ENCODE results near the gene ZNF385D. TPM values are rescaled to one million over a fixed set of nuclear protein-coding genes. Genes with fewer than 3 reads are reported as not detected.

Gene ZNF385D
- total RNA-seq, 1 donor from 2014 or later, result 0.41 TPM

DNA sequence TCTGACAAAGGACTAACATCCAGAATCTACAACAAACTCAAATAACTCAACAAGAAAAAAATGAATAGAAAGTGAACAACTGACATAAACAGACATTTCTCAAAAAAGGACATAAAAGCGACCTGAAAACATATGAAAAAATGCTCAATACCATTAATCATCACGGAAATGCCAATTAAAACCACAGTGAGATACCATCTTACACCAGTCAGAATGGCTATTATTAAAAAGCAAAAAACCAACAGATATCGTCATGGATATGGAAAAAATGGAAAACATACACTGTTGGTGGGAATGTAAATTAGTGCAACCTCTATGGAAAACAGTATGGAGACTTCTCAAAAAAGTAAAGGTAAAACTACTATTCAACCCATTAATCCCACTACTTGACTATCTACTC is 53.3 kb downstream of the ZNF385D start:
- peaks cover 3% of the 10 kb centered on the region for H3K27me3 Mint-ChIP-seq (ENCODE audit: unreplicated experiment)
- DNase-seq (ENCODE audit: low spot score), result no peak
- H3K4me1 Mint-ChIP-seq (ENCODE audit: unreplicated experiment), result no peaks in the 10 kb centered on the region
- TF ChIP-seq, protein P1, sequence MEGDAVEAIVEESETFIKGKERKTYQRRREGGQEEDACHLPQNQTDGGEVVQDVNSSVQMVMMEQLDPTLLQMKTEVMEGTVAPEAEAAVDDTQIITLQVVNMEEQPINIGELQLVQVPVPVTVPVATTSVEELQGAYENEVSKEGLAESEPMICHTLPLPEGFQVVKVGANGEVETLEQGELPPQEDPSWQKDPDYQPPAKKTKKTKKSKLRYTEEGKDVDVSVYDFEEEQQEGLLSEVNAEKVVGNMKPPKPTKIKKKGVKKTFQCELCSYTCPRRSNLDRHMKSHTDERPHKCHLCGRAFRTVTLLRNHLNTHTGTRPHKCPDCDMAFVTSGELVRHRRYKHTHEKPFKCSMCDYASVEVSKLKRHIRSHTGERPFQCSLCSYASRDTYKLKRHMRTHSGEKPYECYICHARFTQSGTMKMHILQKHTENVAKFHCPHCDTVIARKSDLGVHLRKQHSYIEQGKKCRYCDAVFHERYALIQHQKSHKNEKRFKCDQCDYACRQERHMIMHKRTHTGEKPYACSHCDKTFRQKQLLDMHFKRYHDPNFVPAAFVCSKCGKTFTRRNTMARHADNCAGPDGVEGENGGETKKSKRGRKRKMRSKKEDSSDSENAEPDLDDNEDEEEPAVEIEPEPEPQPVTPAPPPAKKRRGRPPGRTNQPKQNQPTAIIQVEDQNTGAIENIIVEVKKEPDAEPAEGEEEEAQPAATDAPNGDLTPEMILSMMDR (IDR thresholded peaks at IDR 0.05; ENCODE audit: unreplicated experiment), result no peak
- H3K36me3 Mint-ChIP-seq (ENCODE audit: low read depth, unreplicated experiment), result no peaks in the 10 kb centered on the region
- no peak overlapping the region for H3K27ac Mint-ChIP-seq (ENCODE audit: unreplicated experiment)
- H3K4me3 Mint-ChIP-seq (ENCODE audit: unreplicated experiment), result no peak overlapping the region
- H3K9me3 Mint-ChIP-seq (ENCODE audit: unreplicated experiment), result no peaks in the 10 kb centered on the region

DNA sequence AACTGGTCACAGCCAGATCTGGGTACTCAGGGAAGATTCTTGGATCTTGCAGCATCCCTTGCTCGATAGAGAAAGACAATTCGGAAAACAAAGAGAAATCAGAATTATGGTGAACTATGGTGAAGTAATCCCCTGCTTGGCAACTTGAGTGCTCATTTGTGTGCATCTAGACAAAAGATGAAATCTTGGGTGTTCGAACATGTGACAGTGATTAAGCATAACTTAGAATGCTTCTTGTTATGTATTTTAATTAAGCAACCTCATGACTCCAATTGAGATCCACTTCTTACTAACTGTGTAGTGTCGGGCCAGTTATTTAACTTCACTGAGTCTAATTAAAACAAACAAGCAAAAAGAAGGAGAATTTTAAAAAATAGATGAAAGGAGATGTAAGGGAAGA is 56.5 kb downstream of the ZNF385D start:
- Mint-ChIP-seq H3K4me1 (ENCODE audit: unreplicated experiment) (no peaks in the 10 kb centered on the region), H3K27ac (ENCODE audit: unreplicated experiment) (no peak overlapping the region), H3K9me3 (ENCODE audit: unreplicated experiment) (no peaks in the 10 kb centered on the region), H3K36me3 (ENCODE audit: low read depth, unreplicated experiment) (no peaks in the 10 kb centered on the region), H3K4me3 (ENCODE audit: unreplicated experiment) (no peak overlapping the region), H3K27me3 (ENCODE audit: unreplicated experiment) (no peaks in the 10 kb centered on the region)
- no peak for DNase-seq (ENCODE audit: low spot score)
- TF ChIP-seq, protein P1 (IDR thresholded peaks at IDR 0.05; ENCODE audit: unreplicated experiment), result no peak

DNA sequence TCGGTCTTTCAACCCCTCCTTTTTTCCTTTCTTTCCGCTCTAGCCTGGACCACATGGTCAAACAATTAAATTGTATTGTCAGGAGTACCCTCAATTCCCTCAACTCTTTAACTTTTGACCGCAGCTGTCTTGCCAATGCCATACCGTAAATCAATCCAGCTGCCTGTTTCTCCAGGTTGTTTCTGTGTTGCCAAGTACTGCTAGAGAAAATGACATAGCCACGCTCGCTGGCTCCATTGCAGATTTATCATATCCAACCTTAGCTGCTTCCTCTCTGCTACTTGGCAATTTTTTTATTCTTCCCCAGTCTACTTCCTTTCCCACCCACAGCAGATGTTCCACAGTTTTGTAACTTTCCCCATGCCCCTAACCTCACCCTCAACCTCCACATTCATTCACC is 60.0 kb downstream of the ZNF385D start:
- Mint-ChIP-seq H3K36me3 (ENCODE audit: low read depth, unreplicated experiment) (no peaks in the 10 kb centered on the region), H3K4me1 (ENCODE audit: unreplicated experiment) (peaks cover 3% of the 10 kb centered on the region), H3K27me3 (ENCODE audit: unreplicated experiment) (no peaks in the 10 kb centered on the region), H3K4me3 (ENCODE audit: unreplicated experiment) (no peak overlapping the region), H3K27ac (ENCODE audit: unreplicated experiment) (no peak overlapping the region), H3K9me3 (ENCODE audit: unreplicated experiment) (no peaks in the 10 kb centered on the region)
- no peak for DNase-seq (ENCODE audit: low spot score)
- TF ChIP-seq, protein P1 (IDR thresholded peaks at IDR 0.05; ENCODE audit: unreplicated experiment), result no peak

DNA sequence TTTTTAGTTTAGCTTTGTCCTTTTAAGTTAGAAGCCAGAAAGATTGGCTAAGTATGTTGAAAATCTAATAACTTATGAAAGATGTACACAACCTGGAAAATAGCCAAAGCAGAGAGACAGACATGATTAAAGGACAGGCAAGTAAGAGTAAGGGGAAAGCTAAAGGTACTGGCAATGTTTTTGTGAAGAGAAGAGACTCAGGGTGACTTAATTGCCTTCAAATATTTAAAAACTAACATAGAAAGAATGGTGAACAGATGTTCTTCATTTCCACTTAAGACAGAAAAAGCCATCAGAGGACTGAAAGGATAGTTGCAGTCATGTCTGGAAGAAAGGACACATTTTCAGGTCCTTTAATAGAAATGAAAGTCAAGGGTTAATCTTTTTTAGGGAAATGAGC is 68.8 kb downstream of the ZNF385D start:
- no peak overlapping the region for H3K27ac Mint-ChIP-seq (ENCODE audit: unreplicated experiment)
- H3K27me3 Mint-ChIP-seq (ENCODE audit: unreplicated experiment), result peaks cover 2% of the 10 kb centered on the region
- no peak overlapping the region for H3K4me3 Mint-ChIP-seq (ENCODE audit: unreplicated experiment)
- H3K4me1 Mint-ChIP-seq (ENCODE audit: unreplicated experiment), result peaks cover 3% of the 10 kb centered on the region
- H3K9me3 Mint-ChIP-seq (ENCODE audit: unreplicated experiment), result no peaks in the 10 kb centered on the region
- no peak for DNase-seq (ENCODE audit: low spot score)
- no peaks in the 10 kb centered on the region for H3K36me3 Mint-ChIP-seq (ENCODE audit: low read depth, unreplicated experiment)
- TF ChIP-seq, protein P1 (IDR thresholded peaks at IDR 0.05; ENCODE audit: unreplicated experiment), result no peak

DNA sequence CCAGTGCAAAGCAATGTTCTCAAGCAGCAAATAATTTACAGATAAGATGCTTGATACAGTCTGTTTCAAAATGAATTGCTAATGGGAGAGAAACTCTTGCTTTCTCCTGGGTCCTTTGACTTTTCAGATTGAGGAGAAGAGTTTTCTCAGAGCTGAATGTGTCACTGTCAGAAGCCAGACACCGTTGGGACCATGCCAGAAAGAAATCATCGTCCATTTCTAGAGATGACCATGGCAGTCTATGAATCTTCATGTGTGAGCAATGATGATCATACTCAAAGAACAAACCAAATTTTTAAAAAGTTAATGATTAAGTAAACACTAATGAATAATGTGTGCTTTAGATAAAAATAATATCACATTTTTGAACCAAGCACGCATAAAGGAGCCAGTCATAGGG is 77.6 kb downstream of the ZNF385D start:
- Mint-ChIP-seq H3K27me3 (ENCODE audit: unreplicated experiment) (no peaks in the 10 kb centered on the region), H3K27ac (ENCODE audit: unreplicated experiment) (no peak overlapping the region), H3K4me1 (ENCODE audit: unreplicated experiment) (peaks cover 9% of the 10 kb centered on the region), H3K36me3 (ENCODE audit: low read depth, unreplicated experiment) (no peaks in the 10 kb centered on the region), H3K4me3 (ENCODE audit: unreplicated experiment) (no peak overlapping the region), H3K9me3 (ENCODE audit: unreplicated experiment) (no peaks in the 10 kb centered on the region)
- DNase-seq (ENCODE audit: low spot score), result no peak
- TF ChIP-seq, protein P1 (IDR thresholded peaks at IDR 0.05; ENCODE audit: unreplicated experiment), result no peak

All from endothelial cell (in vitro differentiated cells).